ENCODE measurements around the gene PLCL2. TPM values are rescaled to one million over a fixed set of nuclear protein-coding genes. Genes with fewer than 3 reads are reported as not detected.

Gene PLCL2
- total RNA-seq, 3 donors from 2014 or later (not counting 1 experiment from before 2014, with no cell fraction given), result 71.5 to 94.9 (median 84.7) TPM

DNA sequence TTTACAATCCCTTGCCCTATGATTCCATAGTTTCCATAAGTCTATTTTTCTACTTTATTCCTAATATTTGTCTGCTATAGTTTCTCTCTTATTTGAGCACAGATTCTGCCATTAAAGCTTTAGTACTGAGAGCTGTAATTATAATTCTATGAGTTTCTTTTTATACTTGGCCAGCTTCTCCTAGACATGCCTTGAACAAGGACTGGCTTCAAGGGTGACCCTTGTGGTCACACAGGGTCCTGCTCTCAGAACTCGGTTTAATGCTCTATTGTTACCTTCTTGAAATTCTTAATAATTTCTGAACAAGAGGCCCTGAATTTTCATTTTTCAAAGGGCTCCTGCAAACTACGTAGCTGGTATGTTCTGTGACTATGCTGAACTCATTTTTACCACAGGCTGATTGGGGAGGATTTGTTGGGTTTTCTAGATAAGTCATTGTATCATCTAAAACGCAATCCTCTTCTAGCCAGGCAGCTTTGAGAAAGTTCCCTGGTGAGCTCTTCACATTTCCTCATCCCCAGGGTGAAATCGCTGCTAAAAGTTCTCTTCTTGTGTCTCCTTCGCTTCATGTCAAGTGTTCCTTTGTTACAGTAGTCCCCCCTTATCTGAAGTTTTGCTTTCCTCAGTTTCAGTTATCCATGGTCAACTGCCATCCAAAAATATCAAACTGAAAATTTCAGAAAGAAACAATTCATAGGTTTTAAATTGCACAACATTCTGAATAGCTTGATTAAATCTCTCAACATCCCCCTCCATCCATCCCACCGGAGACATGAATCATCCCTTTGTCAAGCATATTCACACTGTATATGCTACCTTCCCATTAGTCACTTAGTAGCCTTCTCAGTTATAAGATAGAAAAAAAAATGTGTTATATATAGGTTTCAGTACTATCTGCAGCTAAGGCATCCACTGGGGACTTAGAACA is 12.6 kb upstream of the PLCL2 start:
- TF ChIP-seq, protein P1, sequence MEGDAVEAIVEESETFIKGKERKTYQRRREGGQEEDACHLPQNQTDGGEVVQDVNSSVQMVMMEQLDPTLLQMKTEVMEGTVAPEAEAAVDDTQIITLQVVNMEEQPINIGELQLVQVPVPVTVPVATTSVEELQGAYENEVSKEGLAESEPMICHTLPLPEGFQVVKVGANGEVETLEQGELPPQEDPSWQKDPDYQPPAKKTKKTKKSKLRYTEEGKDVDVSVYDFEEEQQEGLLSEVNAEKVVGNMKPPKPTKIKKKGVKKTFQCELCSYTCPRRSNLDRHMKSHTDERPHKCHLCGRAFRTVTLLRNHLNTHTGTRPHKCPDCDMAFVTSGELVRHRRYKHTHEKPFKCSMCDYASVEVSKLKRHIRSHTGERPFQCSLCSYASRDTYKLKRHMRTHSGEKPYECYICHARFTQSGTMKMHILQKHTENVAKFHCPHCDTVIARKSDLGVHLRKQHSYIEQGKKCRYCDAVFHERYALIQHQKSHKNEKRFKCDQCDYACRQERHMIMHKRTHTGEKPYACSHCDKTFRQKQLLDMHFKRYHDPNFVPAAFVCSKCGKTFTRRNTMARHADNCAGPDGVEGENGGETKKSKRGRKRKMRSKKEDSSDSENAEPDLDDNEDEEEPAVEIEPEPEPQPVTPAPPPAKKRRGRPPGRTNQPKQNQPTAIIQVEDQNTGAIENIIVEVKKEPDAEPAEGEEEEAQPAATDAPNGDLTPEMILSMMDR (IDR thresholded peaks at IDR 0.05), result no peak
- no peak overlapping the region for H3K27ac Mint-ChIP-seq
- Histone ChIP-seq H3K36me3 (ENCODE audit: control insufficient read depth, insufficient read depth, low read length) (no peaks in the 10 kb centered on the region), H3K4me3 (ENCODE audit: low read length) (no peak overlapping the region), H3K27me3 (ENCODE audit: control insufficient read depth, insufficient read depth, low read length) (peaks cover 8% of the 10 kb centered on the region), H3K4me1 (ENCODE audit: control insufficient read depth, insufficient read depth, low read length) (peaks cover 3% of the 10 kb centered on the region), H3K27ac (ENCODE audit: low read length) (no peak overlapping the region), H3K9me3 (ENCODE audit: control insufficient read depth, insufficient read depth, low read length) (no peaks in the 10 kb centered on the region)
- no peak overlapping the region for H3K4me3 Mint-ChIP-seq
- 94% methylated on average over 5 of the region's 6 CpGs for WGBS (ENCODE audit: insufficient coverage)
- H3K4me1 Mint-ChIP-seq, result peaks cover 2 to 6% of the 10 kb centered on the region in 2 donors
- DNase-seq (no peak), ATAC-seq (no peak)
- peaks cover 26 to 40% of the 10 kb centered on the region in 2 donors for H3K27me3 Mint-ChIP-seq (ENCODE audit: low read depth in 2 of 2)
- H3K9me3 Mint-ChIP-seq, result no peaks in the 10 kb centered on the region
- peaks cover 7% of the 10 kb centered on the region for H3K36me3 Mint-ChIP-seq
- intact Hi-C loops (cut with micrococcal nuclease), result no loop called here

- 99% methylated on average over 4 of the region's 4 CpGs for WGBS (ENCODE audit: insufficient coverage)
- H3K4me3 ChIP-seq (ENCODE audit: low read length), result no peak overlapping the region
- no peak overlapping the region for H3K27ac ChIP-seq (ENCODE audit: low read length)
- no peak overlapping the region for H3K4me3 Mint-ChIP-seq
- no peaks in the 10 kb centered on the region for H3K9me3 ChIP-seq (ENCODE audit: control insufficient read depth, insufficient read depth, low read length)
- H3K4me1 ChIP-seq (ENCODE audit: control insufficient read depth, insufficient read depth, low read length), result peaks cover 3% of the 10 kb centered on the region
- H3K27me3 ChIP-seq (ENCODE audit: control insufficient read depth, insufficient read depth, low read length), result no peaks in the 10 kb centered on the region
- no peaks in the 10 kb centered on the region for H3K36me3 ChIP-seq (ENCODE audit: control insufficient read depth, insufficient read depth, low read length)
- H3K4me1 Mint-ChIP-seq, result peaks cover 0 to 6% of the 10 kb centered on the region in 2 donors
- H3K36me3 Mint-ChIP-seq, result peaks cover 7% of the 10 kb centered on the region
- DNase-seq (no peak), ATAC-seq (no peak)
- TF ChIP-seq, protein P1 (IDR thresholded peaks at IDR 0.05), result no peak
- H3K9me3 Mint-ChIP-seq, result no peaks in the 10 kb centered on the region
- no peak overlapping the region for H3K27ac Mint-ChIP-seq
- intact Hi-C loops (cut with micrococcal nuclease), result no loop called here
- peaks cover 34 to 56% of the 10 kb centered on the region in 2 donors for H3K27me3 Mint-ChIP-seq (ENCODE audit: low read depth in 2 of 2)
Observed at GRCh38 chr3:16873872-16874271, 10.9 kb upstream of the PLCL2 start.

GRCh38 chr3:16875876-16876550 is 8.7 kb upstream of the PLCL2 start:
- H3K36me3 Mint-ChIP-seq, result peaks cover 7% of the 10 kb centered on the region
- no peak for DNase-seq
- Histone ChIP-seq H3K27me3 (ENCODE audit: control insufficient read depth, insufficient read depth, low read length) (no peaks in the 10 kb centered on the region), H3K36me3 (ENCODE audit: control insufficient read depth, insufficient read depth, low read length) (no peaks in the 10 kb centered on the region), H3K4me1 (ENCODE audit: control insufficient read depth, insufficient read depth, low read length) (peaks cover 3% of the 10 kb centered on the region), H3K9me3 (ENCODE audit: control insufficient read depth, insufficient read depth, low read length) (no peaks in the 10 kb centered on the region), H3K4me3 (ENCODE audit: low read length) (no peak overlapping the region), H3K27ac (ENCODE audit: low read length) (no peak overlapping the region)
- intact Hi-C loops (cut with micrococcal nuclease), result no loop called here
- no peak overlapping the region for H3K4me3 Mint-ChIP-seq
- WGBS (ENCODE audit: insufficient coverage), result 62% methylated on average over 3 of the region's 3 CpGs
- no peak overlapping the region for H3K27ac Mint-ChIP-seq
- no peaks in the 10 kb centered on the region for H3K9me3 Mint-ChIP-seq
- H3K27me3 Mint-ChIP-seq (ENCODE audit: low read depth in 2 of 2), result peaks cover 44 to 63% of the 10 kb centered on the region in 2 donors
- TF ChIP-seq, protein P1 (IDR thresholded peaks at IDR 0.05), result no peak
- no peak for ATAC-seq
- peaks cover 0 to 6% of the 10 kb centered on the region in 2 donors for H3K4me1 Mint-ChIP-seq
